KOPT-K1 (cell line): ENCODE results near the gene ASXL2.

ENCODE experiments used
- H3K27ac ChIP-seq: fragments of 200-600 bp; sonication (generic); 2 replicates; pipeline ENCODE4 v1.5.1; 2016; ENCODE audit warnings: antibody characterized with exemption, mild to moderate bottlenecking, low read depth, low read length; ENCODE audit not compliant: poor library complexity, severe bottlenecking
- H3K36me3 ChIP-seq: fragments of 200-600 bp; sonication (generic); 2 replicates; pipeline ENCODE4 v1.5.1; 2017; ENCODE audit warnings: antibody characterized with exemption, mild to moderate bottlenecking, low read length, moderate library complexity; ENCODE audit not compliant: insufficient read depth
- H3K9me3 ChIP-seq: fragments of 200-600 bp; sonication (generic); 2 replicates; pipeline ENCODE4 v1.5.1; 2017; ENCODE audit warnings: antibody characterized with exemption, low read length, mild to moderate bottlenecking; ENCODE audit not compliant: insufficient read depth, poor library complexity, severe bottlenecking

Gene ASXL2

GRCh38 chr2:25810428-25810827 is 67.9 kb downstream of the ASXL2 start:
- no peak overlapping the region for H3K27ac ChIP-seq

GRCh38 chr2:25809646-25810045 is 68.6 kb downstream of the ASXL2 start:
- H3K27ac ChIP-seq, result no peak overlapping the region
- H3K36me3 ChIP-seq, result peaks cover 27% of the 10 kb centered on the region
- no peaks in the 10 kb centered on the region for H3K9me3 ChIP-seq

More at GRCh38 chr2:25810428-25810827, 67.9 kb downstream of the ASXL2 start:
- H3K9me3 ChIP-seq, result no peaks in the 10 kb centered on the region
- H3K36me3 ChIP-seq, result peaks cover 21% of the 10 kb centered on the region; the same call in 1 of the 2 replicates

GRCh38 chr2:25808006-25808383 is 70.3 kb downstream of the ASXL2 start:
- H3K27ac ChIP-seq, result no peak overlapping the region
- peaks cover 43% of the 10 kb centered on the region for H3K36me3 ChIP-seq
- no peaks in the 10 kb centered on the region for H3K9me3 ChIP-seq

- Histone ChIP-seq H3K36me3 (peaks cover 49% of the 10 kb centered on the region), H3K9me3 (no peaks in the 10 kb centered on the region), H3K27ac (no peak overlapping the region)
These were observed 71.3 kb downstream of the ASXL2 start for GRCh38 chr2:25806941-25807340.

- no peak overlapping the region for H3K27ac ChIP-seq
- H3K36me3 ChIP-seq, result peaks cover 52% of the 10 kb centered on the region
- H3K9me3 ChIP-seq, result no peaks in the 10 kb centered on the region
These were observed 72.3 kb downstream of the ASXL2 start for GRCh38 chr2:25805987-25806386.

GRCh38 chr2:25804338-25804737 is 73.9 kb downstream of the ASXL2 start:
- H3K36me3 ChIP-seq, result peaks cover 51% of the 10 kb centered on the region
- no peaks in the 10 kb centered on the region for H3K9me3 ChIP-seq
- no peak overlapping the region for H3K27ac ChIP-seq

GRCh38 chr2:25799301-25799700 is 79.0 kb downstream of the ASXL2 start:
- Histone ChIP-seq H3K36me3 (peaks cover 59% of the 10 kb centered on the region), H3K9me3 (no peaks in the 10 kb centered on the region), H3K27ac (no peak overlapping the region)

GRCh38 chr2:25797620-25798488 is 80.4 kb downstream of the ASXL2 start:
- no peaks in the 10 kb centered on the region for H3K9me3 ChIP-seq
- no peak overlapping the region for H3K27ac ChIP-seq
- peaks cover 45% of the 10 kb centered on the region for H3K36me3 ChIP-seq

GRCh38 chr2:25794544-25795276 is 83.6 kb downstream of the ASXL2 start:
- Histone ChIP-seq H3K36me3 (peaks cover 31% of the 10 kb centered on the region), H3K27ac (peak overlapping the region; percentile 34), H3K9me3 (no peaks in the 10 kb centered on the region)

GRCh38 chr2:25790074-25790790 is 88.1 kb downstream of the ASXL2 start:
- Histone ChIP-seq H3K27ac (no peak overlapping the region), H3K36me3 (peaks cover 13% of the 10 kb centered on the region), H3K9me3 (no peaks in the 10 kb centered on the region)

GRCh38 chr2:25788457-25788856 is 89.8 kb downstream of the ASXL2 start:
- Histone ChIP-seq H3K36me3 (peaks cover 19% of the 10 kb centered on the region), H3K9me3 (no peaks in the 10 kb centered on the region)

GRCh38 chr2:25787020-25787419 is 91.3 kb downstream of the ASXL2 start:
- no peak overlapping the region for H3K27ac ChIP-seq
- H3K36me3 ChIP-seq, result peaks cover 19% of the 10 kb centered on the region
- no peaks in the 10 kb centered on the region for H3K9me3 ChIP-seq

More at GRCh38 chr2:25788457-25788856, 89.8 kb downstream of the ASXL2 start:
- H3K27ac ChIP-seq, result no peak overlapping the region

GRCh38 chr2:25784404-25784803 is 93.9 kb downstream of the ASXL2 start:
- Histone ChIP-seq H3K9me3 (no peaks in the 10 kb centered on the region), H3K36me3 (peaks cover 25% of the 10 kb centered on the region), H3K27ac (no peak overlapping the region)

GRCh38 chr2:25777077-25777476 is 101.2 kb downstream of the ASXL2 start:
- H3K27ac ChIP-seq, result no peak overlapping the region
- H3K9me3 ChIP-seq, result no peaks in the 10 kb centered on the region
- H3K36me3 ChIP-seq, result 0 out of 2 replicates have a peak, but pooled peaks cover 6% of the 10 kb centered on the region

GRCh38 chr2:25772078-25772477 is 106.2 kb downstream of the ASXL2 start:
- H3K36me3 ChIP-seq, result peaks cover 43% of the 10 kb centered on the region
- H3K27ac ChIP-seq, result no peak overlapping the region
- no peaks in the 10 kb centered on the region for H3K9me3 ChIP-seq
